B cell (primary cell): Measurements from ENCODE around the gene SCEL. TPM values are rescaled to one million over a fixed set of nuclear protein-coding genes. Genes with fewer than 3 reads are reported as not detected.

Source experiments
- ATAC-seq: fragments of 200-7000 bp; cut with Tn5 transposase; one replicate; pipeline ENCODE4 v1.10.0; 2021; ENCODE audit warnings: low read depth, mild to moderate bottlenecking, moderate number of reproducible peaks, moderate library complexity
- CTCF ChIA-PET: fragments of 350-600 bp; sonication (Branson Sonifier 250); formaldehyde crosslinking; loops from one replicate; lab custom pipeline; 2021; ENCODE audit warnings: antibody characterized with exemption, inconsistent platforms; lab: Charles Lee
- POLR2A ChIA-PET: fragments of 350-600 bp; sonication (Branson Sonifier 250); formaldehyde crosslinking; loops from one replicate; lab custom pipeline; 2021; ENCODE audit warnings: antibody characterized with exemption; lab: Charles Lee
- DNase-seq: peaks from one replicate; pipeline ENCODE4 v3.0.0; 2013
- H2AFZ ChIP-seq: 2 replicates; pipeline ENCODE4 v1.6.1; 2012; ENCODE audit warnings: mild to moderate bottlenecking, low read depth, low read length; ENCODE audit not compliant: insufficient read depth, poor library complexity, severe bottlenecking
- H3K27ac ChIP-seq, 2 donors: 1 replicate in 1 of 2; 2 replicates in 1 of 2; pipeline ENCODE4 v1.5.1; 2012 to 2013; ENCODE audit warnings: low read length in 2 of 2, mild to moderate bottlenecking in 2 of 2, moderate library complexity in 1 of 2
- H3K27me3 ChIP-seq, 4 experiments: fragments of 200-600 bp in 1 of 4; sonication (generic) in 1 of 4; replicated peaks in 1 of 4; 1 replicate in 2 of 4; 2 replicates in 2 of 4; pipeline versions ENCODE4 v1.6.1 to v1.7.0; 2013 to 2016; ENCODE audit warnings: low read length in 3 of 4, mild to moderate bottlenecking in 2 of 4, mixed read lengths in 1 of 4, moderate library complexity in 1 of 4; ENCODE audit not compliant: insufficient read depth in 4 of 4, control insufficient read depth in 3 of 4; ENCODE audit errors: control extremely low read depth in 1 of 4
- H3K36me3 ChIP-seq, 2 experiments: replicated peaks in 1 of 2; 1 replicate in 1 of 2; 2 replicates in 1 of 2; pipeline versions ENCODE4 v1.6.1 to v1.7.1; 2013; ENCODE audit warnings: low read length in 1 of 2; ENCODE audit not compliant: insufficient read depth in 2 of 2, control insufficient read depth in 1 of 2; ENCODE audit errors: control extremely low read depth in 1 of 2, extremely low read depth in 1 of 2
- H3K4me1 ChIP-seq, 2 donors: fragments of 200-600 bp in 1 of 2; sonication (generic) in 1 of 2; 1 replicate in 1 of 2; 2 replicates in 1 of 2; pipeline versions ENCODE4 v1.5.1 to v1.6.1; 2013 to 2017; ENCODE audit warnings: low read length in 2 of 2; ENCODE audit not compliant: control insufficient read depth in 2 of 2, insufficient read depth in 2 of 2
- H3K4me2 ChIP-seq: replicated peaks from 2 replicates; pipeline ENCODE3; 2012; ENCODE audit warnings: mild to moderate bottlenecking, low read depth, low read length; ENCODE audit not compliant: poor library complexity, severe bottlenecking
- H3K4me3 ChIP-seq, 5 experiments: fragments of 200-600 bp in 1 of 5; sonication (generic) in 1 of 5; 1 replicate in 3 of 5; 2 replicates in 2 of 5; pipeline versions ENCODE4 v1.5.1 to v1.7.0; 2011 to 2016; ENCODE audit warnings: low read length in 4 of 5, mild to moderate bottlenecking in 4 of 5, low read depth in 2 of 5, control low read depth in 1 of 5, moderate library complexity in 1 of 5; ENCODE audit not compliant: insufficient read depth in 1 of 5; ENCODE audit errors: control extremely low read depth in 1 of 5, extremely low read depth in 1 of 5
- H3K79me2 ChIP-seq: fragments of 200-600 bp; sonication (generic); one replicate; pipeline ENCODE4 v1.6.0; 2016; ENCODE audit warnings: low read length; ENCODE audit not compliant: control insufficient read depth, insufficient read depth
- H3K9ac ChIP-seq: fragments of 200-600 bp; sonication (generic); 2 replicates; pipeline ENCODE4 v1.6.1; 2017; ENCODE audit warnings: mild to moderate bottlenecking, low read length, moderate library complexity
- H3K9me3 ChIP-seq, 3 donors: one replicate each; pipeline versions ENCODE4 v1.6.1 to v1.7.1; 2013; ENCODE audit warnings: low read length in 2 of 3; ENCODE audit not compliant: control insufficient read depth in 2 of 3, insufficient read depth in 1 of 3; ENCODE audit errors: control extremely low read depth in 1 of 3
- H4K20me1 ChIP-seq: 2 replicates; pipeline ENCODE4 v1.6.0; 2012; ENCODE audit warnings: mild to moderate bottlenecking, low read length; ENCODE audit not compliant: insufficient read depth, control insufficient read depth, poor library complexity, severe bottlenecking
- H3K27ac Mint-ChIP-seq: one replicate; pipeline ENCODE4 v1.8.0; 2021; ENCODE audit warnings: mixed read lengths
- H3K27me3 Mint-ChIP-seq: one replicate; pipeline ENCODE4 v1.8.0; 2021; ENCODE audit warnings: mixed read lengths
- H3K4me1 Mint-ChIP-seq: one replicate; pipeline ENCODE4 v1.8.0; 2021; ENCODE audit warnings: mixed read lengths
- H3K4me3 Mint-ChIP-seq: one replicate; pipeline ENCODE4 v1.8.0; 2021; ENCODE audit warnings: mixed read lengths
- H3K9me3 Mint-ChIP-seq: one replicate; pipeline ENCODE4 v1.8.0; 2022; ENCODE audit warnings: mixed read lengths; ENCODE audit not compliant: insufficient read depth
- EZH2 ChIP-seq: IDR thresholded peaks from 2 replicates; pipeline ENCODE4 v1.6.1; 2012; ENCODE audit warnings: borderline replicate concordance, low read depth, mild to moderate bottlenecking, moderate library complexity, low read length; ENCODE audit not compliant: insufficient read depth, poor library complexity, severe bottlenecking
- WGBS: methylation state at CpG from one replicate; pipeline ENCODE4 v1.1.5; 2013; ENCODE audit warnings: missing lambda C conversion rate; ENCODE audit not compliant: insufficient coverage; 5-methylcytosine and 5-hydroxymethylcytosine counted together
- intact Hi-C: fragments of 100-400 bp; cut with micrococcal nuclease; formaldehyde crosslinking; loops from one replicate; pipeline ENCODE4 v1.10.0; 2022
- polyA plus RNA-seq: library from polyadenylated mRNA; depleted of rRNA; stranded (reverse); fragments of >200 nt; gene quantifications from 2 replicates; pipeline ENCODE4 v1.2.3, GENCODE V29; 2012
- total RNA-seq, 2 donors: library from RNA; stranded (reverse); fragments of 120-200 nt in 1 of 2; gene quantifications; 1 replicate in 1 of 2; 2 replicates in 1 of 2; pipeline versions ENCODE4 v1.2.3 to v1.2.4, GENCODE V29; 2013 to 2022
- TF ChIP-seq, protein P1 (sequence below): fragments of 200-600 bp; IDR thresholded peaks from one replicate; pipeline ENCODE4 v1.8.0; 2022; ENCODE audit warnings: antibody characterized with exemption, mild to moderate bottlenecking

The SCEL gene
- total and polyA plus RNA-seq, 2 donors (not counting 1 experiment from before 2014, with no cell fraction given): not detected

- Mint-ChIP-seq H3K4me1 (peaks cover 17% of the 10 kb centered on the region), H3K27me3 (peaks cover 10% of the 10 kb centered on the region), H3K27ac (no peak overlapping the region), H3K9me3 (no peaks in the 10 kb centered on the region), H3K4me3 (no peak overlapping the region)
- ChIA-PET CTCF (interaction anchor here (1.0 kb wide), 1 partner anchor 62 kb away, joined by 3 read pairs; no protein-coding TSS in a partner anchor), POLR2A (no interaction called here)
- Histone ChIP-seq H4K20me1 (no peaks in the 10 kb centered on the region), H3K27ac (no peak overlapping the region), H3K79me2 (no peaks in the 10 kb centered on the region), H3K4me1 (peaks cover 8 to 12% of the 10 kb centered on the region in 2 donors), H2AFZ (no peak overlapping the region), H3K36me3 (no peaks in the 10 kb centered on the region), H3K27me3 (peaks cover 0 to 4% (median 3%) of the 10 kb centered on the region in 4 experiments), H3K4me3 (no peak overlapping the region), H3K4me2 (no peak overlapping the region), H3K9ac (no peak overlapping the region), H3K9me3 (no peaks in the 10 kb centered on the region)
- no peak for ATAC-seq
- WGBS: 60% methylated on average over 2 of the region's 4 CpGs
- no peak for TF ChIP-seq EZH2
- TF ChIP-seq, protein P1, sequence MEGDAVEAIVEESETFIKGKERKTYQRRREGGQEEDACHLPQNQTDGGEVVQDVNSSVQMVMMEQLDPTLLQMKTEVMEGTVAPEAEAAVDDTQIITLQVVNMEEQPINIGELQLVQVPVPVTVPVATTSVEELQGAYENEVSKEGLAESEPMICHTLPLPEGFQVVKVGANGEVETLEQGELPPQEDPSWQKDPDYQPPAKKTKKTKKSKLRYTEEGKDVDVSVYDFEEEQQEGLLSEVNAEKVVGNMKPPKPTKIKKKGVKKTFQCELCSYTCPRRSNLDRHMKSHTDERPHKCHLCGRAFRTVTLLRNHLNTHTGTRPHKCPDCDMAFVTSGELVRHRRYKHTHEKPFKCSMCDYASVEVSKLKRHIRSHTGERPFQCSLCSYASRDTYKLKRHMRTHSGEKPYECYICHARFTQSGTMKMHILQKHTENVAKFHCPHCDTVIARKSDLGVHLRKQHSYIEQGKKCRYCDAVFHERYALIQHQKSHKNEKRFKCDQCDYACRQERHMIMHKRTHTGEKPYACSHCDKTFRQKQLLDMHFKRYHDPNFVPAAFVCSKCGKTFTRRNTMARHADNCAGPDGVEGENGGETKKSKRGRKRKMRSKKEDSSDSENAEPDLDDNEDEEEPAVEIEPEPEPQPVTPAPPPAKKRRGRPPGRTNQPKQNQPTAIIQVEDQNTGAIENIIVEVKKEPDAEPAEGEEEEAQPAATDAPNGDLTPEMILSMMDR: no peak
- DNase-seq: no peak
- intact Hi-C loops: no loop called here
Observed at GRCh38 chr13:77555246-77555645, 19.7 kb downstream of the SCEL start.

GRCh38 chr13:77558016-77558415, 22.5 kb downstream of the SCEL start:
- Histone ChIP-seq H3K36me3 (no peaks in the 10 kb centered on the region), H3K4me2 (no peak overlapping the region), H3K4me1 (peaks cover 8 to 12% of the 10 kb centered on the region in 2 donors), H2AFZ (no peak overlapping the region), H3K9me3 (no peaks in the 10 kb centered on the region), H3K27ac (no peak overlapping the region), H3K9ac (no peak overlapping the region), H3K27me3 (peaks cover 0 to 4% (median 3%) of the 10 kb centered on the region in 4 experiments), H3K4me3 (no peak overlapping the region), H3K79me2 (no peaks in the 10 kb centered on the region), H4K20me1 (no peaks in the 10 kb centered on the region)
- intact Hi-C loops: no loop called here
- no peak for ATAC-seq
- DNase-seq: no peak
- H3K4me3 Mint-ChIP-seq: no peak overlapping the region
- no peak for TF ChIP-seq EZH2
- TF ChIP-seq, protein P1: no peak
- H3K27me3 Mint-ChIP-seq: peaks cover 10% of the 10 kb centered on the region
- no peaks in the 10 kb centered on the region for H3K9me3 Mint-ChIP-seq
- ChIA-PET CTCF (no interaction called here), POLR2A (interaction anchor here (0.7 kb wide), 1 partner anchor 29 kb away, joined by 7 read pairs; no protein-coding TSS in a partner anchor)
- H3K4me1 Mint-ChIP-seq: peaks cover 17% of the 10 kb centered on the region
- 100% methylated on average over 3 of the region's 3 CpGs for WGBS
- no peak overlapping the region for H3K27ac Mint-ChIP-seq
